ENCODE measurements around the gene TEKT1.

DNA sequence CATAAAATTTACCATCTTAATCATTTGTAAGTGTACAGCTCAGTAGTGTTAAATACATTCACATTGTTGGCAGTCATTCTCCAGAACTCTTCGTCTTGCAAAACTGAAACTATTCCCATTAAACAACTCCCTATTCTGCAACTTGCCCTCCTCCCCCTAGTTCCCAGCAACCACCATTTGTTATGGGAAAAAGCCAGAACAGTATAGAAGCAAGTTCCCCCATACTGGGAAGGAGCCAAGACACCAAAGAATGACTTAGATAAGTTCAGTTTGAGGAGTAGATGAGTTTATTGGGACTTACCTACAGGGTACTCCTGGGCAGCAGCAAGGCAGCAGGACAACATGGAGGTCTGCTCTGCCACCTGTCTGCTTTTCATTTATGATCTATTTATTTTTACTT, 39.3 kb upstream of the TEKT1 start:
- TF ChIP-seq, protein P1, sequence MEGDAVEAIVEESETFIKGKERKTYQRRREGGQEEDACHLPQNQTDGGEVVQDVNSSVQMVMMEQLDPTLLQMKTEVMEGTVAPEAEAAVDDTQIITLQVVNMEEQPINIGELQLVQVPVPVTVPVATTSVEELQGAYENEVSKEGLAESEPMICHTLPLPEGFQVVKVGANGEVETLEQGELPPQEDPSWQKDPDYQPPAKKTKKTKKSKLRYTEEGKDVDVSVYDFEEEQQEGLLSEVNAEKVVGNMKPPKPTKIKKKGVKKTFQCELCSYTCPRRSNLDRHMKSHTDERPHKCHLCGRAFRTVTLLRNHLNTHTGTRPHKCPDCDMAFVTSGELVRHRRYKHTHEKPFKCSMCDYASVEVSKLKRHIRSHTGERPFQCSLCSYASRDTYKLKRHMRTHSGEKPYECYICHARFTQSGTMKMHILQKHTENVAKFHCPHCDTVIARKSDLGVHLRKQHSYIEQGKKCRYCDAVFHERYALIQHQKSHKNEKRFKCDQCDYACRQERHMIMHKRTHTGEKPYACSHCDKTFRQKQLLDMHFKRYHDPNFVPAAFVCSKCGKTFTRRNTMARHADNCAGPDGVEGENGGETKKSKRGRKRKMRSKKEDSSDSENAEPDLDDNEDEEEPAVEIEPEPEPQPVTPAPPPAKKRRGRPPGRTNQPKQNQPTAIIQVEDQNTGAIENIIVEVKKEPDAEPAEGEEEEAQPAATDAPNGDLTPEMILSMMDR (conservative IDR thresholded peaks at IDR 0.05; ENCODE audit: low read depth, low read length), result no peak
- no peak for TF ChIP-seq EZH2 (IDR thresholded peaks at IDR 0.05; ENCODE audit: low read length, unreplicated experiment)
- TF ChIP-seq EZH2phosphoT487 (IDR thresholded peaks at IDR 0.05; ENCODE audit: borderline replicate concordance, low read length), result no peak
